HEK293 (cell line): ENCODE measurements around the gene TRAPPC1.

ENCODE experiments used
- CTCF ChIA-PET: fragments of 350-600 bp; formaldehyde crosslinking; extraction: SDS; loops from one replicate; lab custom pipeline; 2021; ENCODE audit warnings: antibody characterized with exemption; lab: Yijun Ruan, JAX
- POLR2A ChIA-PET: fragments of 300-600 bp; formaldehyde crosslinking; extraction: SDS; loops from one replicate; lab custom pipeline; 2020; ENCODE audit warnings: antibody characterized with exemption, inconsistent platforms; lab: Yijun Ruan, JAX
- H3K27ac ChIP-seq: fragments of 200-500 bp; sonication (Bioruptor generic); 2 replicates; pipeline ENCODE4 v1.5.1; 2014; ENCODE audit warnings: low read depth, low read length, control low read depth, inconsistent platforms; ENCODE audit errors: extremely low read depth
- H3K36me3 ChIP-seq, 2 experiments: fragments of 200-500 bp in 1 of 2; sonication (Bioruptor generic) in 1 of 2; 1 replicate in 1 of 2; 2 replicates in 1 of 2; pipeline ENCODE4 v1.5.1; 2014 to 2017; ENCODE audit warnings: inconsistent platforms in 2 of 2, low read length in 2 of 2; ENCODE audit not compliant: control insufficient read depth in 2 of 2, insufficient read depth in 1 of 2
- H3K4me1 ChIP-seq: fragments of 200-500 bp; sonication (Bioruptor generic); 2 replicates; pipeline ENCODE4 v1.5.1; 2014; ENCODE audit warnings: mild to moderate bottlenecking, low read length, inconsistent platforms; ENCODE audit not compliant: control insufficient read depth, insufficient read depth
- H3K4me3 ChIP-seq: 2 replicates; pipeline ENCODE4 v1.5.1; 2011; ENCODE audit warnings: low read depth, mild to moderate bottlenecking, control low read depth, low read length, moderate library complexity
- H3K9me3 ChIP-seq: fragments of 200-500 bp; sonication (Bioruptor generic); 2 replicates; pipeline ENCODE4 v1.5.1; 2014; ENCODE audit warnings: low read depth, low read length, inconsistent platforms; ENCODE audit not compliant: control insufficient read depth, insufficient read depth
- GLIS1 ChIP-seq: fragments of 450-650 bp; formaldehyde crosslinking; IDR thresholded peaks from 2 replicates; pipeline ENCODE4 v1.5.1; 2016; ENCODE audit warnings: missing biosample characterization, missing genetic modification characterization
- GLIS2 ChIP-seq: fragments of 450-650 bp; formaldehyde crosslinking; IDR thresholded peaks from 2 replicates; pipeline ENCODE4 v1.5.1; 2016; ENCODE audit warnings: missing biosample characterization, missing genetic modification characterization
- KLF7 ChIP-seq: fragments of 450-650 bp; formaldehyde crosslinking; IDR thresholded peaks from 2 replicates; pipeline ENCODE4 v1.5.1; 2016; ENCODE audit warnings: missing biosample characterization, missing genetic modification characterization, borderline replicate concordance
- OSR2 ChIP-seq: fragments of 450-650 bp; formaldehyde crosslinking; IDR thresholded peaks from 2 replicates; pipeline ENCODE4 v1.5.1; 2016; ENCODE audit warnings: missing biosample characterization, missing genetic modification characterization
- PRDM10 ChIP-seq: fragments of 450-650 bp; formaldehyde crosslinking; IDR thresholded peaks from 2 replicates; pipeline ENCODE4 v1.5.1; 2016; ENCODE audit warnings: missing biosample characterization, missing genetic modification characterization
- TCF7L2 ChIP-seq: IDR thresholded peaks from 2 replicates; pipeline ENCODE4 v1.6.1; 2011; ENCODE audit warnings: low read depth, mild to moderate bottlenecking, inconsistent platforms, low read length, moderate library complexity, borderline replicate concordance
- ZBTB20 ChIP-seq: fragments of 450-650 bp; formaldehyde crosslinking; IDR thresholded peaks from 2 replicates; pipeline ENCODE4 v1.5.1; 2016; ENCODE audit warnings: missing biosample characterization, missing genetic modification characterization
- ZBTB44 ChIP-seq: fragments of 450-650 bp; IDR thresholded peaks from 2 replicates; pipeline ENCODE4 v1.5.1; 2018; ENCODE audit warnings: missing biosample characterization, mild to moderate bottlenecking, missing genetic modification characterization
- ZBTB6 ChIP-seq: fragments of 450-650 bp; formaldehyde crosslinking; IDR thresholded peaks from 2 replicates; pipeline ENCODE4 v1.5.1; 2017; ENCODE audit warnings: missing biosample characterization, missing genetic modification characterization
- ZIC2 ChIP-seq: fragments of 450-650 bp; formaldehyde crosslinking; IDR thresholded peaks from 2 replicates; pipeline ENCODE4 v1.5.1; 2016; ENCODE audit warnings: missing biosample characterization, missing genetic modification characterization
- ZNF311 ChIP-seq: fragments of 450-650 bp; formaldehyde crosslinking; IDR thresholded peaks from 2 replicates; pipeline ENCODE4 v1.5.1; 2017; ENCODE audit warnings: missing biosample characterization, missing genetic modification characterization, borderline replicate concordance
- ZNF341 ChIP-seq: fragments of 450-650 bp; formaldehyde crosslinking; IDR thresholded peaks from 2 replicates; pipeline ENCODE4; 2016; ENCODE audit warnings: low read depth, missing biosample characterization, missing genetic modification characterization
- ZNF398 ChIP-seq: fragments of 450-650 bp; formaldehyde crosslinking; IDR thresholded peaks from 2 replicates; pipeline ENCODE4 v1.5.1; 2017; ENCODE audit warnings: missing biosample characterization, missing genetic modification characterization
- ZSCAN5A ChIP-seq: fragments of 450-650 bp; formaldehyde crosslinking; IDR thresholded peaks from 2 replicates; pipeline ENCODE4 v1.5.1; 2016; ENCODE audit warnings: missing biosample characterization, missing genetic modification characterization

The TRAPPC1 gene

GRCh38 chr17:7932949-7933348, 1.2 kb upstream of the TRAPPC1 start:
- ChIA-PET CTCF (interaction anchor here (0.6 to 2.4 kb wide), 21 partner anchors 16 to 301 kb away, joined by 3 to 36 read pairs (median 5); partner anchors contain the start of genes NAA38 and RNF227), POLR2A (interaction anchor here (0.6 to 5.3 kb wide), 16 partner anchors 10 to 529 kb away, joined by 3 to 66 read pairs (median 5); partner anchors contain the start of genes NAA38, RNF227 and TMEM256)

More at GRCh38 chr17:7932949-7933348, 1.2 kb upstream of the TRAPPC1 start:
- Histone ChIP-seq H3K9me3 (no peaks in the 10 kb centered on the region), H3K4me1 (peaks cover 5% of the 10 kb centered on the region; the same call in 1 of the 2 replicates), H3K27ac (peak overlapping the region; percentile 57; the same call in 1 of the 2 replicates), H3K36me3 (peaks cover 33 to 61% of the 10 kb centered on the region in 2 experiments), H3K4me3 (peak overlapping the region; percentile 93)
- TF ChIP-seq GLIS2 (peak; percentile 82), PRDM10 (peak; percentile 91), OSR2 (no peak), ZBTB20 (tag by site-specific recombination) (0 out of 2 replicates have a peak, but pooled peaks have one; percentile 17), KLF7 (tag by site-specific recombination) (no peak), ZSCAN5A (no peak), ZNF341 (tag by site-specific recombination) (peak; percentile 13; the same call in 1 of the 2 replicates), ZNF398 (tag by site-specific recombination) (peak; percentile 51; the same call in 1 of the 2 replicates), ZIC2 (tag by site-specific recombination) (peak; percentile 28; the same call in 1 of the 2 replicates), GLIS1 (tag by site-specific recombination) (peak; percentile 91), ZNF311 (tag by site-specific recombination) (no peak), TCF7L2 (no peak), ZBTB44 (no peak), ZBTB6 (peak; percentile 37; the same call in 1 of the 2 replicates)
